ENCODE data around the gene NCAM1.

NCAM1 gene

GRCh38 chr11:112993808-112994207 lies 32.6 kb downstream of the NCAM1 start:
- Histone ChIP-seq H3K27ac (no peak overlapping the region), H3K36me3 (no peaks in the 10 kb centered on the region), H3K4me3 (ENCODE audit: low read depth, low read length) (no peak overlapping the region), H3K9me3 (ENCODE audit: severe bottlenecking) (no peaks in the 10 kb centered on the region), H3K27me3 (ENCODE audit: insufficient read depth, low read depth, severe bottlenecking) (no peaks in the 10 kb centered on the region)
- DNase-seq: no peak
- no peak for TF ChIP-seq CTCF (IDR thresholded peaks at IDR 0.05; ENCODE audit: low read depth, low read length)

DNA sequence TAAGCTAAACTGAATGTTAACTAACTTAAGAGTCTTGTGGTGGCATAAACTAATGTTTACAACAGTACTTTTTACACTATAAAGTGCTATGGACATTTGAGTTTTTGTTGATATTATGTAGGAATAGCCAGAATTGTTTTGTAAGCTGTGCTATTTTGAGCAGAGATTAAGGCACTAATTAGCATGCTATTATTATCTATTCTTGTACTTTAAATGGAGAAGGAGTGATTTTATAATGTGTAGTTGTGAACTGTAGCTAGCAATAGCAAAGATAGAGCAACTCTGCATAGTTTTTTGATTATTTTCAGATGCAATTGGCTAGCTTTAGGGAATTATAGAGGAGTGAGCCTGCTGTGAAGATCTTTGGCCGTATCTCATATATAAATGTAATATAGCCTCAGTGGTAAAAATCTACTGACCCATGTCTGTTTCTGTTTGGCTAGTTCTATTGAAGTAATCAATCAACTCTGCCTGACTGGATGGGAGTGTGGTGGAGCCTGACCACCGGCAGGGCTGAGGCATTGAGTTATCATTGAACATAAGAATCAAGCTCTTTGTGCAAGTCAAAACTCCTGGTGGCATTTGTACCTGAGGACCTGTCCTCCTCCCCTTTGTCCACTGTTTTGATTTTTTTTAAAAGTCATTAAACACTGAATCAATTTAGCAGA lies 34.3 kb downstream of the NCAM1 start:
- no peaks in the 10 kb centered on the region for H3K9me3 ChIP-seq (ENCODE audit: severe bottlenecking)
- H3K27me3 ChIP-seq (ENCODE audit: insufficient read depth, low read depth, severe bottlenecking): no peaks in the 10 kb centered on the region
- no peaks in the 10 kb centered on the region for H3K36me3 ChIP-seq
- H3K27ac ChIP-seq: no peak overlapping the region
- no peak for TF ChIP-seq CTCF (IDR thresholded peaks at IDR 0.05; ENCODE audit: low read depth, low read length)
- DNase-seq: no peak
- no peak overlapping the region for H3K4me3 ChIP-seq (ENCODE audit: low read depth, low read length)

DNA sequence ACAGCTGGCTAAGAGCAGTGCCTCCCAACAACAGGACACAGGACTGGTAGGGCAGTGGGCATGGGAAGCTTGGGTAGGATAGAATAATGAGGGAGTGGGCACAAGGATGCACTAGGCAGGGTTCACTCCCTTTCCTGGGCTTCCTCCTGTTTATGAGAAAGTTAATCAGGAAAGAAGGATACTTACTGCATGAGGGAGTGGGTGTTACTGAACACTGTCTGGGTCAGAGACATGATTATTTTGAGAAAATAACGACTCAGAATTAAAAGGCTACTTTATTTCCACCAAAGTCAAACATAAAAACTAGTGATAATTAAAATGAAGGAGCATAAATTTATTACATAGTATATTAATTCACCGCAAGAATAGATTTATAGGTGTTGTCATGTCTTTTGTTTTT lies 35.8 kb downstream of the NCAM1 start:
- Histone ChIP-seq H3K36me3 (no peaks in the 10 kb centered on the region), H3K4me3 (ENCODE audit: low read depth, low read length) (no peak overlapping the region), H3K27me3 (ENCODE audit: insufficient read depth, low read depth, severe bottlenecking) (no peaks in the 10 kb centered on the region), H3K27ac (no peak overlapping the region), H3K9me3 (ENCODE audit: severe bottlenecking) (no peaks in the 10 kb centered on the region)
- no peak for DNase-seq
- TF ChIP-seq CTCF (IDR thresholded peaks at IDR 0.05; ENCODE audit: low read depth, low read length): no peak

- H3K27ac ChIP-seq: no peak overlapping the region
- DNase-seq: no peak
- TF ChIP-seq CTCF (IDR thresholded peaks at IDR 0.05; ENCODE audit: low read depth, low read length): no peak
These were observed 36.7 kb downstream of the NCAM1 start for GRCh38 chr11:112997857-112998466.

DNA sequence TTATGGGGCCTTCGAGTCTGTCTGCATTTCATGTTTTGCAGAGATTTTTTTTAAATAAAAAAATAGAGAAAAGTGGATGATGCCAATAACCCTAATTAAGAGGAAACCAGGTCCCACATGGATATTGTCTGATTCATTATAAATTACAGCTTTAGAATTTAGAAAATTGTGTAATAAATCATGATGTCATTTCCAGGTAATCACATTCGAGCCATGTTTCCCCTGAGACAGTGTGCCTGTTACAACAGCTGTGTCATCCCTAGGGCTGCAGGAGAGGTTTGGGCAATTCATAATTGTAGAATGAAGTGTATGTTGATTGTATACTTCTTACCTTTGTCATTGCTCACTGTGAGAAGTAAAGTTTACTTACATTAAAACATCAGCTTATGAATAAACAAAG lies 38.3 kb downstream of the NCAM1 start:
- H3K4me3 ChIP-seq (ENCODE audit: low read depth, low read length): no peak overlapping the region
- H3K9me3 ChIP-seq (ENCODE audit: severe bottlenecking): no peaks in the 10 kb centered on the region
- no peaks in the 10 kb centered on the region for H3K27me3 ChIP-seq (ENCODE audit: insufficient read depth, low read depth, severe bottlenecking)
- H3K27ac ChIP-seq: no peak overlapping the region
- no peak for TF ChIP-seq CTCF (IDR thresholded peaks at IDR 0.05; ENCODE audit: low read depth, low read length)
- no peak for DNase-seq
- H3K36me3 ChIP-seq: no peaks in the 10 kb centered on the region

More at GRCh38 chr11:112997857-112998466, 36.7 kb downstream of the NCAM1 start:
- Histone ChIP-seq H3K9me3 (ENCODE audit: severe bottlenecking) (no peaks in the 10 kb centered on the region), H3K27me3 (ENCODE audit: insufficient read depth, low read depth, severe bottlenecking) (no peaks in the 10 kb centered on the region), H3K4me3 (ENCODE audit: low read depth, low read length) (no peak overlapping the region), H3K36me3 (no peaks in the 10 kb centered on the region)

GRCh38 chr11:113001709-113002108 lies 40.5 kb downstream of the NCAM1 start:
- Histone ChIP-seq H3K27me3 (ENCODE audit: insufficient read depth, low read depth, severe bottlenecking) (no peaks in the 10 kb centered on the region), H3K36me3 (no peaks in the 10 kb centered on the region), H3K9me3 (ENCODE audit: severe bottlenecking) (no peaks in the 10 kb centered on the region), H3K27ac (no peak overlapping the region), H3K4me3 (ENCODE audit: low read depth, low read length) (no peak overlapping the region)
- DNase-seq: no peak
- no peak for TF ChIP-seq CTCF (IDR thresholded peaks at IDR 0.05; ENCODE audit: low read depth, low read length)

Measured in WERI-Rb-1 (cell line).